ENCODE data around the gene PDSS2.
"Not testable (repeated sequence)": the region's sequence is repeated elsewhere in the genome, so short reads cannot be mapped to it uniquely, and the experiment has no call there.

The PDSS2 gene

GRCh38 chr6:107314531-107314939, 144.8 kb downstream of the PDSS2 start:
- no peak for DNase-seq

DNA sequence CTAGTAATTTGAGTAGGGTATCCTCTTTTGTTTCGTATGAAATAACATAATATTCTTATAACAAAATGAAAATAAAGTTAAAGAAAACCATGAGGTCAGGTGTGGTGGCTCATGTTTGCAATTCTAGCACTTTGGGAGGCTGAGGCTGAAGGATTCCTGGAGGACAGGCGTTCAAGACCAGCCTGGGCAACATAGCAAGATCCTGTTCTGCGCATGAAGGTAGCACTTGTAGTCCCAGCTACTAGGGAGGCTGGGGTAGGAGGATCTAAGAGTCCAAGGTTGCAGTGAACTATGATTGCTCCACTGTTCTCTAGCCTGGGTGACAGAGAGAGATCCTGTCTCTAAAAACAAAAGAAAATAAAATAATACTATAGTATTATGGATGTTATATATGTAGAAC, 145.6 kb downstream of the PDSS2 start:
- no peak for DNase-seq

DNA sequence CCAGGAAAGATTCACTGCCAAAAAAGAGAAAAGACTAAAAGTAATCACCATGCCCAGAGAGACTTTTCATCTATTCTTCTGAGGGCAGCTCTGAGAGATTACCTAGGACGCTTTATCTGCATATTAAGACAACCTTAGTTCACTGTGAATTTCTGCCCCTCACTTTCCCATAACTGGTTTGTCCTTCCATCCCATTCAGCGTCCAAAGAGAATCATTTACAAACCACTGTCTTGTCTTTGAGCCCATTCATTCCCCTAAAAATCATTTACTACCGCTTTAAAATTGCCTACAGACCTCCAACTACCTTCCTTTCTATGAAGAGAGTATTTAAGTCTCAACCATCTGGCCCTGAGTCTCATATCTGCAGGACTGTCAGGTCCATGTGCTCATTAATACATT, 149.0 kb downstream of the PDSS2 start:
- no peak for DNase-seq

DNA sequence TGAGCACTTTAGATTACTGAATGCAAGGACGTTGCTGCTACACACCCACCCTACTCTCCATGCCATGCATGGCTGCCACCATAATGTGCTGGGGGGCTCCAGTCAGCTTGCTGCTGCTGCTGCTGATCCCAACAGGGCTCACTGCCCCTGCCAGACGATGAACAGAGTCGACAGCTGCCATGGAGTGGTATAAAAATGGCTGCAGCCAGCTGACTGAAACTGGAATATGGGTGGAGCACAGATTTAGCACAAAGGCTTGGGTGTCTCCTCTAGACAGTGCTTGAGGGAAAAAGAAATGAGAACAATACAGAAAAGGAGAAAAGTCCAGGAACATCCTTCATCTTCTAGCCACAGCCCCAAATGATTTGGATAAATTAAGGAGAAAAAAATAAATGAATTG, 150.7 kb downstream of the PDSS2 start:
- no peak for DNase-seq

- not testable (repeated sequence) for DNase-seq
Measured at GRCh38 chr6:107305994-107306393, 153.4 kb downstream of the PDSS2 start.

- no peak for DNase-seq
Measured at GRCh38 chr6:107305391-107305790, 154.0 kb downstream of the PDSS2 start.

- DNase-seq = peak; percentile 69
Measured at GRCh38 chr6:107304421-107305025, 154.8 kb downstream of the PDSS2 start.

GRCh38 chr6:107293350-107293749, 166.0 kb downstream of the PDSS2 start:
- no peak for DNase-seq

DNA sequence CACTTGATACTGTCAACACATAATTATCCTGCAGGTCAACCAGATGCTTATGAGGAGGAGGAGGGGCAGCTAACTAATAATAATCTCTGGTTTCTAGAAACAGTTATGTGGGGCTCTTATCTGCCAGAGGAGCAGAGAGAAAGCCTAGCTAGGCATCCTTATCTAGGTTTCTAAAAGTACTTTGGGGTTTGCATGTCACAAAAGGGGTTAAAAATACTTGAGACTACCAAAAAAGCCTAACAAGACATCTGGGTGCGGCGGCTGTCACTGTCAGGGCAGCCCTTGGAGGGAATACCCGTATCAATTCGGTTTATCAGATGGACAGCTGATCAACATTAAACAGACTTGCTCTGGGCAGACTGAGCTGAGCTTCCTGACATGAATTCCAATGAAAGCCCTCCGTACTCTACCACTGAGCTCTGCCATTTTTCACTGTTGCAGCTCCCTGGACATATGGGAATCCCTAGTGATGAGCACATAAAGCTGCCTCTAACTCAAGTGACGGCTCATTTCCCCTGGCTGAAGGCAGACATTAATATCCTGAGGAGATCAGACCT, 166.6 kb downstream of the PDSS2 start:
- DNase-seq = no peak

- no peak for DNase-seq
Measured at GRCh38 chr6:107290491-107290890, 168.9 kb downstream of the PDSS2 start.

- not testable (repeated sequence) for DNase-seq
Measured at GRCh38 chr6:107289258-107289657, 170.1 kb downstream of the PDSS2 start.

DNA sequence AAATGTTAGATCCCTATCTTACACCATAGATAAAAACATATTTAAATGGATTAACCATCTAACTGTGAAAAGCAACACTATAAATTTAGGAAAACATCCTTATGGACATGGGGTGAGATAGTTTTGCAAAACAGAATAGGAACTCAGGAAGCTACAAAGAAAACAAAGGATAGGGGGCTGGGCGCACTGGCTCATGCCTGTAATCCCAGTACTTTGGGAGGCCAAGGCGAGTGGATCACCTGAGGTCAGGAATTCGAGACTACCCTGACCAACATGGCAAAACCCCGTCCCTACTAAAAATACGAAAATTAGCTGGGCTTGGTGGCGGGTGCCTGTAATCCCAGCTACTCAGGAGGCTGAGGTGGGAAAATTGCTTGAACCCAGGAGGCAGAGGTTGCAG, 173.7 kb downstream of the PDSS2 start:
- not testable (repeated sequence) for DNase-seq

GRCh38 chr6:107284805-107285204, 174.6 kb downstream of the PDSS2 start:
- no peak for DNase-seq

DNA sequence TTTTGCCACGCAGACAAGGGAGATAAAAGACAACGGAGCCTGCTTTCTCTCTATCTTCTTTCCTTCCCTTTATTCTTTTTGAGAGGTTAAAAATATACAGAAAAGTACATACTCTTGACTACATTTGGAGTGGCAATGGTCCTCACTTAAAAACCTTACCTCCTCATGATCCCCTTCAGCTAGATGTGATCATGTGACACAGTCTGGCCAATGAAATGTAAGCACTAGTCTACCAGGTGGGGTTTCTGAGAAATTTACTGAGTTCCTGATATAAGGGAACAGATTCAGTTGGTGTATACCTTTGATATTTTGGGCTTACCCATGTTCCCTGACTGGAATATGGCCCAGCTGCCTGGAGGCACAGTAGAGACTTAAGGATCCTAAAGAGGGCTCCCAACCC, 178.6 kb downstream of the PDSS2 start:
- no peak for DNase-seq

- not testable (repeated sequence) for DNase-seq
Measured at GRCh38 chr6:107280001-107280400, 179.4 kb downstream of the PDSS2 start.

DNA sequence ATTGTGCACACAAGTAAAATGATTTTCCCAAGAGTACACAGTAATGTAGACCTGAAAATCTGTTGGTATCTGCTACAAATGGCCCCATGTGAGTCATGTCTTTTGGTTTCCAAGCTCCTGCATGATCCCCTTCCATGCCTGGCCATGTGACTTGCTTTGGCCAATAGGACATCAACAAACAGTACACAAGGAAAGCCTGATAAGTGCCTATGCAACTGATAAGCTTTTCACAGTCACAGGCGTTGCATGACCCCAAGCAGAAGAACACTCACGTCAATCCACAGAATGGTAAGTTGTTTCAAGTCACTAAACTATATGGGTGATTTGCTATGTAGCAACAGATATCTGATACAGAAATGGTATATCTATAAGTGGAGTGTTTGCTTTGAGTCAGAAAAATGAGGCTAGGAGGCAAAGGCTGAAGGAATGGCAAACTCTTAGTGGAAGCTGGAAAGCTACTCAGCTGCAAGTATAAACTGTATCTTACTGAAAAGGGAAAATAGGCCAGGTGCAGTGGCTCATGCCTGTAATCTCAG, 184.0 kb downstream of the PDSS2 start:
- no peak for DNase-seq

DNA sequence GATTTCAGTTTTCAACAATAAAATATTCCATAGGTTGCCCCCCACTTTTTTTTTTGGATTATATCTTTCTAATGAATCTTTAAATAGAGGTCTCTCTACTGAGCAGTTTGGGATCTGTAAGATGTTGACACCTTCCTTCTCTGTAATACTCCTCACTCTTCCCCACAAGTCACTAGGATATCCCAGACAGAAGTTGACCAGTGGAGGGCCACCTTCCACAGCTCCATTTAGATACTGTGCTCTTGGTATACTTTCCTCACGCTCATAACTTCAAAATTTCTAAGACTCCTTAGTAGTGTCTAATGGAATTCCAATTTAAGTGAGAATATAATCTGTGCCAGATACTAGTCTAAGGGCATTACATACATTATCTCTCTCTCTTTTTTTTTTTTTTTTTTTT, 185.1 kb downstream of the PDSS2 start:
- no peak for DNase-seq

GRCh38 chr6:107272246-107272645, 187.1 kb downstream of the PDSS2 start:
- no peak for DNase-seq

GRCh38 chr6:107271208-107271790, 188.1 kb downstream of the PDSS2 start:
- DNase-seq = no peak

- no peak for DNase-seq
Measured at GRCh38 chr6:107267634-107268033, 191.7 kb downstream of the PDSS2 start.

GRCh38 chr6:107267006-107267405, 192.4 kb downstream of the PDSS2 start:
- no peak for DNase-seq

DNA sequence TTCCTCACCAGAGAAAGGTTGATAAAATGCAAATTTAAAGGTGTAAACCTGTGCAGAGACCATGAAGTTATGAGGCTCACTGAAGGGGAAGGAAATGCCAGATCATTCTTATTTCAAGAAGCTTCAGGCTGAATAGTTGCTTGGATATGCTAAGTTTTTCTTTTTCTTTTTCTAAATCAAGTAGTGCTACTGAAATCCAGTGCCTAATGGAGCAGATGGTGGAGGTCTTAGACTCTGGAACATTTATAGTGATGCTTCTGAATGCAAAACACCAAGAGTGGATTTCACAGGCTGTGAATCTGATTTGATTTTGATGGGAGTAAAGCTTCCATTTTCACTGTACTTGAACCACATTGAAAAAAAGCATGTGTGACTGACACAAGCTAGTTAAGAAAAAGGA, 192.8 kb downstream of the PDSS2 start:
- no peak for DNase-seq

DNA sequence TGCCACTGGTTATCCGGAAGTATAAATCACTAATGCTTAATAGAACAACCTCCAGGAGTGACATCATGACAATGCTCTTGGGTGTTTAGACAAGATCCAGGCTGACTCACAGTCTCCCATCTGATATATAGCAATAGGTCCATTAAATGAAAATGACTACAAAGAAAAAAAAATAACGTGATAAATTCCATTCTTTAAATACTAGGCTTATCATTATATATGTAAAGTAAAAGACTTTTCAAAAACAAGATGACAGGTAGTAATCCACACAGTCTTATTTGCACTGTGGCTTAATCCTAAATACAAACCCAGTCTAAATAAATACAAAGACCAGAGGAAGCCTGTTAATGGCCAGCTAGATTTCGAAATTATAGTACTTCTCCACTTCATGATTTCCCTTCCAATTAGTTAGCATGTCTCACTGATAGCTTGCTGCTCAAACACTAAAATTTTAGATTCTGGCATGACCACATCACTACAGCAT, 195.0 kb downstream of the PDSS2 start:
- DNase-seq = no peak

GRCh38 chr6:107259951-107260350, 199.4 kb downstream of the PDSS2 start:
- no peak for DNase-seq

Data from activated T-cell treated with anti-CD3 and anti-CD28 coated beads, Interleukin-2, amount 50 U/mL, for 48 hours (primary cell).